ENCODE data around the gene SLC44A4.
A peak's percentile ranks its signal among the peaks of the same experiment; 100 is the strongest.

SLC44A4 gene

DNA sequence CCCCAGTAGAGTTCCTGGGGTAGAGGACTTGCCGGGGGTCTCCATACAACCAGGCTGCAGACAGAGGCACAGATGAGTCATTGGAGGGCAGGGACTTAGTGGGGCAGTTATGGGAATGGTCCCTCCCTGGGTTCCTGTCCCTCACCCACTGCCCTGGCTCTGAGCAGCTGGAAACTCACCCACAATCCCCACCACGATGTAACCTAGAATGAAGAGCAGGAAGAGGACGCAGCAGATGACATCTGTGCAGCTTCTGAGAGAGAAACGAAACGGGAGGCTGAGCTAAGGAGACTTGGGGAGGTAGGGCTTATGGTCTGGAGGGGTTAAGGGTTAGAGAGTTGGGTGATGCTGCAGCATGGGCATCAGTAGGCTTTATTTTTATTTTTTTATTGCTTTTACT is 2.9 kb downstream of the SLC44A4 start:
- peaks cover 10% of the 10 kb centered on the region for H3K4me1 Mint-ChIP-seq
- no peak overlapping the region for H3K27ac Mint-ChIP-seq
- no peaks in the 10 kb centered on the region for H3K27me3 Mint-ChIP-seq (ENCODE audit: low read depth)
- no peaks in the 10 kb centered on the region for H3K9me3 Mint-ChIP-seq
- TF ChIP-seq, protein P1, sequence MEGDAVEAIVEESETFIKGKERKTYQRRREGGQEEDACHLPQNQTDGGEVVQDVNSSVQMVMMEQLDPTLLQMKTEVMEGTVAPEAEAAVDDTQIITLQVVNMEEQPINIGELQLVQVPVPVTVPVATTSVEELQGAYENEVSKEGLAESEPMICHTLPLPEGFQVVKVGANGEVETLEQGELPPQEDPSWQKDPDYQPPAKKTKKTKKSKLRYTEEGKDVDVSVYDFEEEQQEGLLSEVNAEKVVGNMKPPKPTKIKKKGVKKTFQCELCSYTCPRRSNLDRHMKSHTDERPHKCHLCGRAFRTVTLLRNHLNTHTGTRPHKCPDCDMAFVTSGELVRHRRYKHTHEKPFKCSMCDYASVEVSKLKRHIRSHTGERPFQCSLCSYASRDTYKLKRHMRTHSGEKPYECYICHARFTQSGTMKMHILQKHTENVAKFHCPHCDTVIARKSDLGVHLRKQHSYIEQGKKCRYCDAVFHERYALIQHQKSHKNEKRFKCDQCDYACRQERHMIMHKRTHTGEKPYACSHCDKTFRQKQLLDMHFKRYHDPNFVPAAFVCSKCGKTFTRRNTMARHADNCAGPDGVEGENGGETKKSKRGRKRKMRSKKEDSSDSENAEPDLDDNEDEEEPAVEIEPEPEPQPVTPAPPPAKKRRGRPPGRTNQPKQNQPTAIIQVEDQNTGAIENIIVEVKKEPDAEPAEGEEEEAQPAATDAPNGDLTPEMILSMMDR (IDR thresholded peaks at IDR 0.05; ENCODE audit: unreplicated experiment in 3 of 3) = no peak
- no peak overlapping the region for H3K4me3 Mint-ChIP-seq
- peaks cover 10% of the 10 kb centered on the region for H3K36me3 Mint-ChIP-seq (ENCODE audit: low read depth)

GRCh38 chr6:31874836-31875572 is 3.8 kb downstream of the SLC44A4 start:
- TF ChIP-seq, protein P1 (IDR thresholded peaks at IDR 0.05; ENCODE audit: unreplicated experiment in 3 of 3) = no peak
- no peak overlapping the region for H3K27ac Mint-ChIP-seq
- no peaks in the 10 kb centered on the region for H3K27me3 Mint-ChIP-seq (ENCODE audit: low read depth)
- H3K4me1 Mint-ChIP-seq = peaks cover 11% of the 10 kb centered on the region
- no peak overlapping the region for H3K4me3 Mint-ChIP-seq
- peaks cover 5% of the 10 kb centered on the region for H3K36me3 Mint-ChIP-seq (ENCODE audit: low read depth)
- no peaks in the 10 kb centered on the region for H3K9me3 Mint-ChIP-seq

- Mint-ChIP-seq H3K36me3 (ENCODE audit: low read depth) (no peaks in the 10 kb centered on the region), H3K9me3 (no peaks in the 10 kb centered on the region)
These were observed 4.6 kb downstream of the SLC44A4 start for GRCh38 chr6:31874084-31874670.

GRCh38 chr6:31871046-31871659 is 7.6 kb downstream of the SLC44A4 start:
- Mint-ChIP-seq H3K9me3 (no peaks in the 10 kb centered on the region), H3K27ac (peak overlapping the region; percentile 75 to 98 (median 97)), H3K4me3 (peak overlapping the region in 2 of 3 experiments; percentile 31 to 63), H3K27me3 (ENCODE audit: low read depth) (no peaks in the 10 kb centered on the region), H3K4me1 (peaks cover 11% of the 10 kb centered on the region), H3K36me3 (ENCODE audit: low read depth) (no peaks in the 10 kb centered on the region)
- TF ChIP-seq, protein P1 (IDR thresholded peaks at IDR 0.05; ENCODE audit: unreplicated experiment in 3 of 3) = no peak

More at GRCh38 chr6:31874084-31874670, 4.6 kb downstream of the SLC44A4 start:
- Mint-ChIP-seq H3K27me3 (ENCODE audit: low read depth) (no peaks in the 10 kb centered on the region), H3K4me1 (peaks cover 11% of the 10 kb centered on the region), H3K4me3 (no peak overlapping the region), H3K27ac (peak overlapping the region in 1 of 3 experiments; percentile 23)
- TF ChIP-seq, protein P1 (IDR thresholded peaks at IDR 0.05; ENCODE audit: unreplicated experiment in 3 of 3) = no peak

DNA sequence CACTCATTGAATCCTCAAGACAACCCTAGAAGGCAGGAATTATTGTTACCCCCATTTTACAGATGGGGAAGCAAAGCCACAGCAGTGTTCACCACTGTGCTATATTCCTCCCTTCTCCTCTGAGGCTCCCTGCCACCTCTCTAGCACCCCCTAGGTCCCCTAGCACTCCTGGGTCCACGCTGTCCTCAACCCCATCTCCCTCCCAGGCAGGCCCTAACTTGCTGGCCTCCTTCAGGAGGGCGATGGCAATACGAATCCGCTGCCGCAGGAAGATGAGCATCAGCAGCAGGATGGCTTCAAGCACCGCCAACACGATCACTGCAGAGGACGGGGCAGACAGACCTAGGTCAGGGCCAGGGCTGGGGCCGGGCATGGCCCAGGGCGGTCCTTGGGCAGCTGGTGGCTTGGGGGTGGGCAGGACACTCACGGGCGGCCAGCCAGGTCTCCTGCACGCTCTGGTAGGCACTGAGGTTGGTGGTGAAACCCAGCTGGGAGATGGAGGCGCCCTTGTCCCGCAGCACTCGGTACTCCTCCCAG is 8.3 kb downstream of the SLC44A4 start:
- TF ChIP-seq, protein P1 (IDR thresholded peaks at IDR 0.05; ENCODE audit: unreplicated experiment in 3 of 3) = no peak
- Mint-ChIP-seq H3K27ac (peak overlapping the region; percentile 75 to 98 (median 97)), H3K36me3 (ENCODE audit: low read depth) (no peaks in the 10 kb centered on the region), H3K4me1 (peaks cover 11% of the 10 kb centered on the region), H3K9me3 (no peaks in the 10 kb centered on the region), H3K27me3 (ENCODE audit: low read depth) (no peaks in the 10 kb centered on the region), H3K4me3 (peak overlapping the region in 1 of 3 experiments; percentile 17)
